Measurements from ENCODE around the gene ZNF157. TPM values are rescaled to one million over a fixed set of nuclear protein-coding genes. Genes with fewer than 3 reads are reported as not detected.

ZNF157 gene
- total RNA-seq, 1 experiment from 2014 or later = 0.81 TPM

GRCh38 chrX:47358387-47359065, 11.9 kb upstream of the ZNF157 start:
- H3K9me3 ChIP-seq (ENCODE audit: control insufficient read depth, low read depth, low read length) = no peaks in the 10 kb centered on the region
- H3K79me2 ChIP-seq (ENCODE audit: insufficient read depth, low read length) = no peaks in the 10 kb centered on the region
- H3K18ac ChIP-seq (ENCODE audit: insufficient read length, low read depth, low read length) = no peak overlapping the region
- DNase-seq = no peak
- no peak overlapping the region for H3K9ac ChIP-seq (ENCODE audit: extremely low read depth, insufficient read length, low read length)
- no peak overlapping the region for H3K14ac ChIP-seq (ENCODE audit: insufficient read depth, low read length)
- no peaks in the 10 kb centered on the region for H3K79me1 ChIP-seq (ENCODE audit: insufficient read depth, low read depth, low read length, poor library complexity, severe bottlenecking)
- peaks cover 2% of the 10 kb centered on the region; the same call in 1 of the 2 replicates for H3K27me3 Mint-ChIP-seq (ENCODE audit: low read depth)
- H3K4me1 Mint-ChIP-seq = peaks cover 10 to 12% of the 10 kb centered on the region in 2 experiments
- no peak overlapping the region for H4K5ac ChIP-seq (ENCODE audit: insufficient read length, low read depth, low read length)
- peaks cover 0 to 5% (median 3%) of the 10 kb centered on the region in 3 experiments; a peak in 4 of 7 replicates for H3K36me3 Mint-ChIP-seq (ENCODE audit: insufficient read depth in 1 of 3, low read depth in 3 of 3)
- H3K9me3 Mint-ChIP-seq = peaks cover 51 to 70% of the 10 kb centered on the region in 2 experiments
- H2BK12ac ChIP-seq (ENCODE audit: insufficient read length, low read depth, low read length) = no peak overlapping the region
- no peak overlapping the region for H3K27ac ChIP-seq (ENCODE audit: insufficient read length, low read depth, low read length)
- no peak overlapping the region for H3K4me2 ChIP-seq (ENCODE audit: insufficient read depth, insufficient read length, low read length)
- no peak overlapping the region for H3K23ac ChIP-seq (ENCODE audit: insufficient read length, low read depth, low read length)
- H3T11ph ChIP-seq (ENCODE audit: low read length) = no peak overlapping the region
- no peak overlapping the region for H2BK15ac ChIP-seq (ENCODE audit: low read depth, low read length)
- H3K27ac Mint-ChIP-seq = no peak overlapping the region; a peak in 1 of 7 replicates
- no peaks in the 10 kb centered on the region for H3K27me3 ChIP-seq (ENCODE audit: insufficient read depth, low read length)
- no peak overlapping the region; a peak in 2 of 5 replicates for H3K4me3 Mint-ChIP-seq
- H2BK5ac ChIP-seq (ENCODE audit: insufficient read length, low read length) = no peak overlapping the region
- H4K20me1 ChIP-seq (ENCODE audit: control insufficient read depth, insufficient read depth, insufficient read length) = no peaks in the 10 kb centered on the region
- no peak overlapping the region for H2BK20ac ChIP-seq (ENCODE audit: low read depth, low read length, poor library complexity, severe bottlenecking)
- no peak overlapping the region for H2BK120ac ChIP-seq (ENCODE audit: low read depth, low read length, poor library complexity, severe bottlenecking)
- no CpG with 5 or more reads among the region's 5 CpGs for WGBS (ENCODE audit: extremely low coverage, insufficient read length, low lambda C conversion rate)
- no peaks in the 10 kb centered on the region for H3K23me2 ChIP-seq (ENCODE audit: insufficient read length, low read depth, low read length, poor library complexity, severe bottlenecking)
- H3K56ac ChIP-seq (ENCODE audit: insufficient read length, low read depth, low read length) = no peak overlapping the region
- no peak overlapping the region for H4K8ac ChIP-seq (replicated peaks; ENCODE audit: insufficient read length, low read depth, low read length)
- no peak overlapping the region for H4K91ac ChIP-seq (ENCODE audit: insufficient read length, low read depth, low read length)
- TF ChIP-seq CTCF (conservative IDR thresholded peaks at IDR 0.05) = no peak
- no peak overlapping the region for H2AFZ ChIP-seq (ENCODE audit: low read length)
- H3K4ac ChIP-seq (ENCODE audit: low read depth, low read length) = no peak overlapping the region
- H2AK5ac ChIP-seq (ENCODE audit: insufficient read length, low read length) = no peak overlapping the region
- H3K4me1 ChIP-seq (ENCODE audit: insufficient read depth, low read length) = no peaks in the 10 kb centered on the region
